IMR-90 (cell line): ENCODE measurements around the gene KRT37.

Experiments
- RAD21 ChIP-seq: IDR thresholded peaks from 2 replicates; pipeline ENCODE4 v1.6.1; 2012; ENCODE audit warnings: low read length, improper control_type of control experiment
- RCOR1 ChIP-seq: IDR thresholded peaks from 2 replicates; pipeline ENCODE4 v1.6.1; 2012; ENCODE audit warnings: mild to moderate bottlenecking, low read length, improper control_type of control experiment; ENCODE audit not compliant: insufficient replicate concordance
- SMC3 ChIP-seq: fragments of 150-350 bp; IDR thresholded peaks from 2 replicates; pipeline ENCODE4 v1.6.1; 2016; ENCODE audit warnings: low read depth, mild to moderate bottlenecking, antibody characterized with exemption, low read length, moderate library complexity
- TF ChIP-seq, protein P1 (sequence below): conservative IDR thresholded peaks from 2 replicates; pipeline ENCODE4 v1.5.1; 2012; ENCODE audit warnings: mild to moderate bottlenecking, low read depth, low read length, improper control_type of control experiment

- TF ChIP-seq, protein P1, sequence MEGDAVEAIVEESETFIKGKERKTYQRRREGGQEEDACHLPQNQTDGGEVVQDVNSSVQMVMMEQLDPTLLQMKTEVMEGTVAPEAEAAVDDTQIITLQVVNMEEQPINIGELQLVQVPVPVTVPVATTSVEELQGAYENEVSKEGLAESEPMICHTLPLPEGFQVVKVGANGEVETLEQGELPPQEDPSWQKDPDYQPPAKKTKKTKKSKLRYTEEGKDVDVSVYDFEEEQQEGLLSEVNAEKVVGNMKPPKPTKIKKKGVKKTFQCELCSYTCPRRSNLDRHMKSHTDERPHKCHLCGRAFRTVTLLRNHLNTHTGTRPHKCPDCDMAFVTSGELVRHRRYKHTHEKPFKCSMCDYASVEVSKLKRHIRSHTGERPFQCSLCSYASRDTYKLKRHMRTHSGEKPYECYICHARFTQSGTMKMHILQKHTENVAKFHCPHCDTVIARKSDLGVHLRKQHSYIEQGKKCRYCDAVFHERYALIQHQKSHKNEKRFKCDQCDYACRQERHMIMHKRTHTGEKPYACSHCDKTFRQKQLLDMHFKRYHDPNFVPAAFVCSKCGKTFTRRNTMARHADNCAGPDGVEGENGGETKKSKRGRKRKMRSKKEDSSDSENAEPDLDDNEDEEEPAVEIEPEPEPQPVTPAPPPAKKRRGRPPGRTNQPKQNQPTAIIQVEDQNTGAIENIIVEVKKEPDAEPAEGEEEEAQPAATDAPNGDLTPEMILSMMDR = no peak
- no peak for TF ChIP-seq SMC3
- no peak for TF ChIP-seq RCOR1
- TF ChIP-seq RAD21 = no peak
Observed at GRCh38 chr17:41453066-41453465, 28.7 kb upstream of the KRT37 start.
